ENCODE measurements around the gene ODF2.
"Not testable (repeated sequence)": the region's sequence is repeated elsewhere in the genome, so short reads cannot be mapped to it uniquely, and the experiment has no call there.

The ODF2 gene

GRCh38 chr9:128497824-128498610 lies 42.2 kb downstream of the ODF2 start:
- Histone ChIP-seq H4K20me1 (ENCODE audit: insufficient read depth, low read length) (no peaks in the 10 kb centered on the region), H3K79me2 (ENCODE audit: low read length) (no peaks in the 10 kb centered on the region), H3K9me3 (ENCODE audit: insufficient read depth, low read length) (no peaks in the 10 kb centered on the region), H3K36me3 (replicated peaks; ENCODE audit: low read depth, low read length) (peaks cover 46% of the 10 kb centered on the region), H3K9ac (ENCODE audit: low read length) (no peak overlapping the region), H3K4me3 (ENCODE audit: low read length) (no peak overlapping the region), H3K4me1 (ENCODE audit: low read length) (no peaks in the 10 kb centered on the region), H3K27me3 (ENCODE audit: low read depth, low read length) (no peaks in the 10 kb centered on the region), H3K27ac (ENCODE audit: low read length) (no peak overlapping the region), H3K4me2 (ENCODE audit: low read length) (no peak overlapping the region), H2AFZ (ENCODE audit: low read depth, low read length) (no peak overlapping the region)
- TF ChIP-seq EZH2phosphoT487 (IDR thresholded peaks at IDR 0.05; ENCODE audit: low read depth) (no peak), CTCF (IDR thresholded peaks at IDR 0.05; ENCODE audit: low read depth, low read length) (no peak)

GRCh38 chr9:128498911-128499310 lies 43.1 kb downstream of the ODF2 start:
- TF ChIP-seq CTCF (IDR thresholded peaks at IDR 0.05; ENCODE audit: low read depth, low read length) (no peak), EZH2phosphoT487 (IDR thresholded peaks at IDR 0.05; ENCODE audit: low read depth) (no peak)
- Histone ChIP-seq H3K27ac (ENCODE audit: low read length) (no peak overlapping the region), H3K27me3 (ENCODE audit: low read depth, low read length) (no peaks in the 10 kb centered on the region)

GRCh38 chr9:128499920-128500319 lies 44.1 kb downstream of the ODF2 start:
- peaks cover 36% of the 10 kb centered on the region for H3K36me3 ChIP-seq (replicated peaks; ENCODE audit: low read depth, low read length)

More at GRCh38 chr9:128498911-128499310, 43.1 kb downstream of the ODF2 start:
- Histone ChIP-seq H3K4me1 (ENCODE audit: low read length) (peaks cover 2% of the 10 kb centered on the region; the same call in 1 of the 2 replicates), H3K9ac (ENCODE audit: low read length) (no peak overlapping the region), H2AFZ (ENCODE audit: low read depth, low read length) (no peak overlapping the region), H4K20me1 (ENCODE audit: insufficient read depth, low read length) (no peaks in the 10 kb centered on the region), H3K9me3 (ENCODE audit: insufficient read depth, low read length) (no peaks in the 10 kb centered on the region), H3K36me3 (replicated peaks; ENCODE audit: low read depth, low read length) (peaks cover 45% of the 10 kb centered on the region), H3K4me3 (ENCODE audit: low read length) (no peak overlapping the region), H3K79me2 (ENCODE audit: low read length) (no peaks in the 10 kb centered on the region), H3K4me2 (ENCODE audit: low read length) (no peak overlapping the region)

GRCh38 chr9:128503415-128503825 lies 47.6 kb downstream of the ODF2 start:
- not testable (repeated sequence) for H2AFZ ChIP-seq (ENCODE audit: low read depth, low read length); H4K20me1 ChIP-seq (ENCODE audit: insufficient read depth, low read length); H3K27me3 ChIP-seq (ENCODE audit: low read depth, low read length); H3K9ac ChIP-seq (ENCODE audit: low read length); H3K4me3 ChIP-seq (ENCODE audit: low read length); H3K4me1 ChIP-seq (ENCODE audit: low read length); H3K4me2 ChIP-seq (ENCODE audit: low read length); H3K9me3 ChIP-seq (ENCODE audit: insufficient read depth, low read length); H3K27ac ChIP-seq (ENCODE audit: low read length)
- Histone ChIP-seq H3K36me3 (replicated peaks; ENCODE audit: low read depth, low read length) (peaks cover 18% of the 10 kb centered on the region), H3K79me2 (ENCODE audit: low read length) (peaks cover 21% of the 10 kb centered on the region)

More at GRCh38 chr9:128499920-128500319, 44.1 kb downstream of the ODF2 start:
- Histone ChIP-seq H3K79me2 (ENCODE audit: low read length) (peaks cover 3% of the 10 kb centered on the region), H3K9ac (ENCODE audit: low read length) (no peak overlapping the region), H3K27ac (ENCODE audit: low read length) (no peak overlapping the region), H4K20me1 (ENCODE audit: insufficient read depth, low read length) (no peaks in the 10 kb centered on the region), H3K4me2 (ENCODE audit: low read length) (no peak overlapping the region), H3K9me3 (ENCODE audit: insufficient read depth, low read length) (no peaks in the 10 kb centered on the region), H3K27me3 (ENCODE audit: low read depth, low read length) (no peaks in the 10 kb centered on the region), H3K4me1 (ENCODE audit: low read length) (peaks cover 3% of the 10 kb centered on the region; the same call in 1 of the 2 replicates), H2AFZ (ENCODE audit: low read depth, low read length) (no peak overlapping the region), H3K4me3 (ENCODE audit: low read length) (no peak overlapping the region)
- TF ChIP-seq EZH2phosphoT487 (IDR thresholded peaks at IDR 0.05; ENCODE audit: low read depth) (no peak), CTCF (IDR thresholded peaks at IDR 0.05; ENCODE audit: low read depth, low read length) (no peak)

Measured in OCI-LY3 (cell line).